ENCODE results near the gene RBM39.
"Not testable (repeated sequence)": the region's sequence is repeated elsewhere in the genome, so short reads cannot be mapped to it uniquely, and the experiment has no call there.

RBM39 gene

GRCh38 chr20:35771689-35772562 is 29.9 kb upstream of the RBM39 start, which contains the start of gene PHF20:
Gene PHF20, plus strand, starts transcription at chr20:35772015. Its CDS starts 29,508 bp downstream, at chr20:35801523.
- peak; percentile 81 for DNase-seq (ENCODE audit: low read depth, low spot score)
- H3K27me3 ChIP-seq (ENCODE audit: control insufficient read depth, insufficient read depth, low read length), result no peaks in the 10 kb centered on the region; the same call in 1 of the 2 replicates
- WGBS (ENCODE audit: insufficient coverage, insufficient read length), result no CpG with 5 or more reads among the region's 87 CpGs
- no peaks in the 10 kb centered on the region for H3K36me3 ChIP-seq (ENCODE audit: control insufficient read depth, insufficient read depth, low read length)
- H3K27ac ChIP-seq (ENCODE audit: low read length), result no peak within 1 kb of the TSS
- H3K9me3 ChIP-seq (ENCODE audit: control insufficient read depth, insufficient read depth, low read length), result no peaks in the 10 kb centered on the region
- H3K4me1 ChIP-seq (ENCODE audit: control insufficient read depth, insufficient read depth, low read length), result peaks cover 7% of the 10 kb centered on the region; the same call in 1 of the 2 replicates
- peak within 1 kb of the TSS; percentile 94 for H3K4me3 ChIP-seq (ENCODE audit: low read length)

DNA sequence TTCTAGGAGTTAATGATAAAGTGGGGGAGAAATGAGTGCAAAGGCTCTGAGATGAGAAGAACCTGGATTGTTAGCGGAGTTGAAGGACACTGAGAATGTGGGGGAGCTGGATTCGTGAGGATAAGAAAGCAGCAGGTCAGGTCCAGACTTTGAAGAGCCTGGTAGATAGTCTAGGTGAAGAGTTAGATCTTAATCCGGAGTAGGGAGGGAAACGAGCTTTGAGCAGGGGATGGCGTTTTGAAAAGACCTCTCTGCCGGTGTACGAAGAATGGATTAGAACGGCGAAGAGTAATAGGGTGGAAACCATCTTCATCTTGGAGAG is 29.3 kb upstream of the RBM39 start:
- H3K36me3 ChIP-seq (ENCODE audit: control insufficient read depth, insufficient read depth, low read length), result no peaks in the 10 kb centered on the region
- H3K27ac ChIP-seq (ENCODE audit: low read length), result no peak overlapping the region
- H3K4me3 ChIP-seq (ENCODE audit: low read length), result no peak overlapping the region; the same call in 1 of the 2 replicates
- WGBS (ENCODE audit: insufficient coverage, insufficient read length), result no CpG with 5 or more reads among the region's 9 CpGs
- DNase-seq (ENCODE audit: low read depth, low spot score), result no peak
- no peaks in the 10 kb centered on the region; the same call in 1 of the 2 replicates for H3K27me3 ChIP-seq (ENCODE audit: control insufficient read depth, insufficient read depth, low read length)
- H3K4me1 ChIP-seq (ENCODE audit: control insufficient read depth, insufficient read depth, low read length), result peaks cover 7% of the 10 kb centered on the region; the same call in 1 of the 2 replicates
- H3K9me3 ChIP-seq (ENCODE audit: control insufficient read depth, insufficient read depth, low read length), result no peaks in the 10 kb centered on the region

DNA sequence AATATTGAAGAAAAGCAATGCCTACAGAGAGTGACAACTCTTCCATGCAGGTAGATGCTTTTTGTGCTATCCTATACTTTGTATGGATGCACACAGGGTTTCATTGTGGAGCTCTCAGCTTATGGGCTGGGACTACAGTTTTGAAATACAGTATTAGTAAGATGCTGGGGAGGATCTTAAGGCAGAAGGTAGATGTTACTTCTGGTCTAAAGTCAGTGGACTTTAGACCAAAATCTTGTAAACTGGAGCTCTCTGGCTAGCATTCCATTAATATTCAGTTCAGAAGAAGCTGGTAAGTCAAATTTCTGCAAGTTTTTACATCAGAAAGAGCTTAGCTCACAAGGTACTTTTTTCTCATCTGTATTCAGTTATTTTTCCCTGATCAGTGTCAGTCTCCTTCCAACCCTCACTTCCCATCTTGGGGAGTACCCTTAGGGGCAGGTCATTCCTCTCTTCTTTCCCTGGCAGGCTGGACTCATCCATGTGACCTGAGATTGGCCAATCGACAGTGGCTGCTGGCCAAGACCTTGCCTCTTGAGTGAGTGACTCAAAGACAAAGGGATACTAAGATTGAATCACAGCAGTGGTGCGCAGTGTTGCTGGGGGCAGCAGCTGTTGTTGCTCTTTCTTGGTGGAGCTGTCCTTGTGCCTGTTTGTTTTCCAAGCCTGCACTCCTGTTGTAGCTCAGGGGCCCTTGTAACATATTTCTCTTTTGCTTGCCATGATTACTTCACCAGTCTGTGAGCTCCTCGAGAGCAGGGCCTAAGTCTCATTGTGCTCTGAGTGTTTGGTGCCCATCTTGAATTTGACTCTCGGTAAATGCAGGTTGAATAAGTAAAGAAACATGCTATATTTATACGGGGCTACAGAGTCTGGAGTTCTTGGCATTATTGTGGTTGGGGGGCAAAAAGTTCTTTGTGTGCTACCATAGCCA is 26.9 kb upstream of the RBM39 start:
- peak; percentile 74 for DNase-seq (ENCODE audit: low read depth, low spot score)
- H3K9me3 ChIP-seq (ENCODE audit: control insufficient read depth, insufficient read depth, low read length), result no peaks in the 10 kb centered on the region
- no CpG with 5 or more reads among the region's 5 CpGs for WGBS (ENCODE audit: insufficient coverage, insufficient read length)
- no peaks in the 10 kb centered on the region; the same call in 1 of the 2 replicates for H3K27me3 ChIP-seq (ENCODE audit: control insufficient read depth, insufficient read depth, low read length)
- no peaks in the 10 kb centered on the region for H3K36me3 ChIP-seq (ENCODE audit: control insufficient read depth, insufficient read depth, low read length)
- no peak overlapping the region for H3K4me3 ChIP-seq (ENCODE audit: low read length)
- H3K27ac ChIP-seq (ENCODE audit: low read length), result no peak overlapping the region
- H3K4me1 ChIP-seq (ENCODE audit: control insufficient read depth, insufficient read depth, low read length), result peaks cover 7% of the 10 kb centered on the region; the same call in 1 of the 2 replicates

GRCh38 chr20:35767683-35768481 is 25.8 kb upstream of the RBM39 start:
- Histone ChIP-seq H3K4me1 (ENCODE audit: control insufficient read depth, insufficient read depth, low read length) (peaks cover 5% of the 10 kb centered on the region; the same call in 1 of the 2 replicates), H3K36me3 (ENCODE audit: control insufficient read depth, insufficient read depth, low read length) (no peaks in the 10 kb centered on the region), H3K27me3 (ENCODE audit: control insufficient read depth, insufficient read depth, low read length) (no peaks in the 10 kb centered on the region; the same call in 1 of the 2 replicates), H3K9me3 (ENCODE audit: control insufficient read depth, insufficient read depth, low read length) (no peaks in the 10 kb centered on the region), H3K27ac (ENCODE audit: low read length) (no peak overlapping the region), H3K4me3 (ENCODE audit: low read length) (no peak overlapping the region)
- no CpG with 5 or more reads among the region's 12 CpGs for WGBS (ENCODE audit: insufficient coverage, insufficient read length)
- DNase-seq (ENCODE audit: low read depth, low spot score), result peak; percentile 11

- no peak for DNase-seq (ENCODE audit: low read depth, low spot score)
- peaks cover 5% of the 10 kb centered on the region; the same call in 1 of the 2 replicates for H3K4me1 ChIP-seq (ENCODE audit: control insufficient read depth, insufficient read depth, low read length)
- H3K9me3 ChIP-seq (ENCODE audit: control insufficient read depth, insufficient read depth, low read length), result no peaks in the 10 kb centered on the region
- no peaks in the 10 kb centered on the region for H3K36me3 ChIP-seq (ENCODE audit: control insufficient read depth, insufficient read depth, low read length)
- H3K4me3 ChIP-seq (ENCODE audit: low read length), result no peak overlapping the region
- no peaks in the 10 kb centered on the region; the same call in 1 of the 2 replicates for H3K27me3 ChIP-seq (ENCODE audit: control insufficient read depth, insufficient read depth, low read length)
- no peak overlapping the region for H3K27ac ChIP-seq (ENCODE audit: low read length)
- no CpG with 5 or more reads among the region's 4 CpGs for WGBS (ENCODE audit: insufficient coverage, insufficient read length)
Measured at GRCh38 chr20:35766843-35767242, 24.8 kb upstream of the RBM39 start.

- no CpG with 5 or more reads among the region's 2 CpGs for WGBS (ENCODE audit: insufficient coverage, insufficient read length)
- not testable (repeated sequence) for H3K36me3 ChIP-seq (ENCODE audit: control insufficient read depth, insufficient read depth, low read length); H3K4me1 ChIP-seq (ENCODE audit: control insufficient read depth, insufficient read depth, low read length); H3K9me3 ChIP-seq (ENCODE audit: control insufficient read depth, insufficient read depth, low read length); DNase-seq (ENCODE audit: low read depth, low spot score); H3K27ac ChIP-seq (ENCODE audit: low read length); H3K4me3 ChIP-seq (ENCODE audit: low read length); H3K27me3 ChIP-seq (ENCODE audit: control insufficient read depth, insufficient read depth, low read length)
Measured at GRCh38 chr20:35764936-35765335, 22.9 kb upstream of the RBM39 start.

- no CpG with 5 or more reads among the region's 3 CpGs for WGBS (ENCODE audit: insufficient coverage, insufficient read length)
- Histone ChIP-seq H3K27ac (ENCODE audit: low read length) (no peak overlapping the region), H3K36me3 (ENCODE audit: control insufficient read depth, insufficient read depth, low read length) (no peaks in the 10 kb centered on the region), H3K27me3 (ENCODE audit: control insufficient read depth, insufficient read depth, low read length) (no peaks in the 10 kb centered on the region), H3K4me3 (ENCODE audit: low read length) (no peak overlapping the region), H3K4me1 (ENCODE audit: control insufficient read depth, insufficient read depth, low read length) (no peaks in the 10 kb centered on the region), H3K9me3 (ENCODE audit: control insufficient read depth, insufficient read depth, low read length) (no peaks in the 10 kb centered on the region)
- no peak for DNase-seq (ENCODE audit: low read depth, low spot score)
Measured at GRCh38 chr20:35762461-35762860, 20.4 kb upstream of the RBM39 start.

DNA sequence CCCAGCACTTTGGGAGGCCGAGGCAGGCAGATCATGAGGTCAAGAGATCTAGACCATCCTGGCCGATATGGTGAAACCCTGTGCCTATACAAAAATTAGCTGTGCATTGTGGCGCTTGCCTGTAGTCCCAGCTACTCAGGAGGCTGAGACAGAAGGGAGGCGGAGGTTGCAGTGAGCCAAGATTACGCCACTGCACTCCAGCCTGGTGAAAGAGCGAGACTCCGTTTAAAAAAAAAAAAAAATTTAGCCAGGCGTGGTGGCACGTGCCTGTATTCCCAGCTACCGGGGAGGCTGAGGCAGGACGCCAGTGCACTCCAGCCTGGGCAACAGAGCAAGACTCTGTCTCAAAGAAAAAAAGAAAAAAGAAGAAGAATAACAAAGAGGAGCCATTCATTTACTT is 19.5 kb upstream of the RBM39 start:
- DNase-seq (ENCODE audit: low read depth, low spot score); H3K27me3 ChIP-seq (ENCODE audit: control insufficient read depth, insufficient read depth, low read length); H3K27ac ChIP-seq (ENCODE audit: low read length); H3K4me1 ChIP-seq (ENCODE audit: control insufficient read depth, insufficient read depth, low read length); H3K9me3 ChIP-seq (ENCODE audit: control insufficient read depth, insufficient read depth, low read length); H3K36me3 ChIP-seq (ENCODE audit: control insufficient read depth, insufficient read depth, low read length); H3K4me3 ChIP-seq (ENCODE audit: low read length): not testable (repeated sequence)
- WGBS (ENCODE audit: insufficient coverage, insufficient read length), result no CpG with 5 or more reads among the region's 11 CpGs

- Histone ChIP-seq H3K9me3 (ENCODE audit: control insufficient read depth, insufficient read depth, low read length) (no peaks in the 10 kb centered on the region), H3K4me1 (ENCODE audit: control insufficient read depth, insufficient read depth, low read length) (no peaks in the 10 kb centered on the region), H3K4me3 (ENCODE audit: low read length) (no peak overlapping the region), H3K27me3 (ENCODE audit: control insufficient read depth, insufficient read depth, low read length) (no peaks in the 10 kb centered on the region), H3K36me3 (ENCODE audit: control insufficient read depth, insufficient read depth, low read length) (no peaks in the 10 kb centered on the region), H3K27ac (ENCODE audit: low read length) (no peak overlapping the region)
- DNase-seq (ENCODE audit: low read depth, low spot score), result no peak
- no CpG with 5 or more reads among the region's 4 CpGs for WGBS (ENCODE audit: insufficient coverage, insufficient read length)
Measured at GRCh38 chr20:35757098-35757705, 15.1 kb upstream of the RBM39 start.

Measured in iPS DF 6.9 (cell line).